Suppressor macrophage treated with lipopolysaccharide for 1 hour (primary cell): ENCODE results near the gene BBX.

Experiments
- DNase-seq, 3 donors: peaks; one replicate each; pipeline ENCODE4 v3.0.0-alpha.2; 2020 to 2022

Gene BBX

DNA sequence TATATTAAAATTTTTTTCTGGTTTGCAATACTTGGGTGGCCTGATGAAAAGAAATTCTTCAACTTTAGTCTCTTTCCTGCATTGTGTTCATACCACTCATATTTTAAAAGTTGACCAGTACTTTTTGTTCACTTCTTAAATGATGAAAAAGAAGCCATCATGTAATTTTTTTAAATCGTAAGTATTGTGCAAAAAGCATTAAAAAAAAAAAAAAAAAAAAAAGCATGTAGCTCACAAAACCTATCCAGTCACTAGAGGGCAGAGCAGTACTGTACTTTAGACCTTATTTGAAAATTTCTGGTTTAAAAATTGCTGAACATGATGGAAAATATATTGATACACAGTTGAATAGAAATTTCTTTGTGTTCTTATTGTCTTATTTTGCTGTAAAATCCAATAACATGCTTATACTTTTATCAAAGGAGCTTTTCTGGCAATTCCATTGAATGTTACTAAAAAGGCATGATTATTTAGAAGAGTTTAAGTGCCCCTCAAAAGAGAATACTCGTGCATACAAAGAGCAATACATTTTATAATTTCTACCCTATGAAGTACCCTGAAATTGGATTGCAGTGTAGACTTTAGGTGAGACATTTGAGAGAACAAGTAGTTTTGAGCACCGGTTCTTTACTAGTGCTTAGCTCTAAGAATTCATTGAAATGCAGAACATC lies 137.7 kb downstream of the BBX start:
- peak; percentile 63 to 77 (median 75) for DNase-seq

DNA sequence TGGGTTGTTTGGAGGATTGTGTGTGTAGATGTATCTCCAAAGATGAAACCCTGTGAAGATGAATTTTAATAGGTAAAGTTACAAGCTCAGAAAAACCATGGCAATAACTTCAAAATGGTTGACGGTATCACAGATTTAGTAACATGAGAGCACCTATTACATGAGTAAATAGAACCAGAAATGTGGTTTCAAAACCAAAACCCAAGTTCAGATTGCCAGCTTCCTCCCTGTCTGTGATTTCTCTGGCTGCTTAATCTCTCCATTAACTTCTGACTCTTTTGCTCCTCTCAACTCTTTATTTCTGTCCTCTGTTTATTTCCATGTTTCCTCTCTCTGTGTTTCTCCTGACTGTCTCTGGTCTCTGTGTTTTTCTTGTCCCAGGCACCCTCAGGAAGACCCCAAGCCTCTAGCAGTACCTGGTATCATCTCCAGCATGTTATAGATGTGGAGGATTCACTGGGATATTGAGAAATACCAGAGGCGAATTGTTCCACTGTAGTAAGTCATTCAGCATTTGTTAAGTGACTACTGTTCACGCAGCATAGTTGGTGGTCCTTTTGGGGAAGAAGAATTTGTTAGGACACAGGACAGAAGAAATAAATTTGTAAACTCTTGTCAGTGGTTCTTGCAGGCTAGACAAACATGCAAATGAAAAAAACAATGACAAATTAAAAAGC lies 138.8 kb downstream of the BBX start:
- peak; percentile 13 to 56 (median 51) for DNase-seq

DNA sequence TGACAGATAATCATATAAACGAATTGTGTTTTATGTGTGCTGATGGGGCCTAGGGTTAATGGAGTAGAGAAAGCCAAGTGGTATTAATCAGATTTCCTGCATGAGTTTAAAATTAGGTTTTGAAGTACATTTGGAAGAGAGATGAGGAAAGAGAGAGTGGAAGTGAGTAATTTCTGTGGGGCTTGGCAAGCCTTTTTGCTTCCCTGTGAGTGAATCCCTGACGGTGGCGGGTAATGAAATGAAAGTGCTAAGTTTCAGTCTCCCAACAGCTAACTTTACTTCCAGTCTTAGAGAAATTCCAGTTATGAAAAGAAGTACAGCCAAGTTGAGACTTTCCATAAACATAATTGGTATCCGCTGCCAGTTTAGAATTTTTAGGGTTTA lies 139.4 kb downstream of the BBX start:
- DNase-seq, result peak; percentile 76 to 88 (median 88)

DNA sequence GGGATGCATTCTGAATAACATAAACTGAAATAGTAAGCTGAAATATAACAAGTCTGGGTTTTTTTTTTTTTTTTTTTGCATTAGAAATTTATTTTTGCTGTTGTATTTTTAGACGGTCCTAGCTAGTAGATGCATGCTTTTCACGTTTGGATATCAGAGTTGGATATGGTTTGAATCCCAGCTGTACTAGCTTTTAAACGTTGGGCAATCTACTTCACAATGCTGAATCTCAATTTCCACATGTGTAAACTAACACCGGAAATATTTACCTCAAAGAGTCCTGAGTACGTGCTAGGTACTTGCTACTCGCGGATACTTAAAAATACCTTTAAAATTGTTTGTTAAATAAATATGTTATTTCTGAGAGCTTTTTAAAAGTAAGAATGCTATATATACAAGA lies 139.8 kb downstream of the BBX start:
- DNase-seq, result no peak

DNA sequence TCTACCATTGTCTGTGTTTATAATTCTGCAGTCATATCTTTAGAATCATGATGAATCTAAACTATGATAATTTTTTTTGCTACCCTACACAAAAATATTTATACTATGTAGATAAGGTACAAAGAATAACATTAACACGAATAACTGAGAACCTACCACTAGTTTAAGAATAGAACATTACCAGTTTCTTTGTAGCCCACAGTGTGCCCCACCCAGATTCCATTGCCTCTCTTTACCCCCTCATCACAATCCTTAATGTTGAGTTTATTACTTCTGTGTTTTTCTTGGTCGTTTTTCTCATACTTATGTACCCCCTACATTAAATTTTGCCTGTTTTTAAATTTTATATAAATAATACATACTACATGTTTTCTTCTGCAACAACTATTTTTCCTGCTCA lies 140.5 kb downstream of the BBX start:
- DNase-seq, result no peak

DNA sequence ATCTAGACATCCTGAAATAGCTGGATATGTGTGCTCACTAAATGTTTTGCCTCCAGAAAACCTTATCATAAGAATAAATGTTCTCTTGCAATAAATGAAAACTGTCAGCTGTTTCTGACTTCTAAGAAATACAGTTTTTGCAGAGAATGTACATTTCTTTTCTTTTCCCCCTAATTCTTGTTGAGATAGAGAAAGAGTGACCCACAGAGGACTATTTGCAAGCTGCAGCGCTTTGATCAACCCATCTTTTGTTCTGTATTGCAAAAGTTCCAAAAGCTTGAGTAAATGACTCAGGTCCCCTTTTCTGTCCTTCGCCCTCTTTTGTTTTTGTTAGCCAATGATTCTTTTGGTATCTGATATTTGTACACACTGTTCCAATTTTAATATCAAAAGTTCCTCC lies 141.9 kb downstream of the BBX start:
- no peak for DNase-seq

DNA sequence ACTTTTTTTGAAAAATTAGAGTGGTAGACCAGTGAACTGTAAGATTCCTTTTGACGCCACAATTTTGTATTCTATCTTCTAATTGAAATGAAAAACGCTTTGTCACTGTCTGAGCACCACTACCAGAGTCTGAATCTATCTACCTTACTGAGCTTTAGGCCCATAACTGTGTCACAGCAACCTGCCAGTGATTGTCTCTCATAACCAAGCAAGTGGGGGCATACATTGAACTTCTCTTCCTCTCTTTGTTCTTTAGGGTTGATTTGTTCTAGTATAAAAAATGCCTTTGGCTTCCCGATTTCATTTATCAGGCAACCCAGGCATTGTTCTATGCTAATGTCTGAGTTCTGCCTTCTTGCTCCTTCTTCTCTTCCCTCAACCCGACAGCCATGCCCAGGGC lies 142.6 kb downstream of the BBX start:
- DNase-seq, result no peak

DNA sequence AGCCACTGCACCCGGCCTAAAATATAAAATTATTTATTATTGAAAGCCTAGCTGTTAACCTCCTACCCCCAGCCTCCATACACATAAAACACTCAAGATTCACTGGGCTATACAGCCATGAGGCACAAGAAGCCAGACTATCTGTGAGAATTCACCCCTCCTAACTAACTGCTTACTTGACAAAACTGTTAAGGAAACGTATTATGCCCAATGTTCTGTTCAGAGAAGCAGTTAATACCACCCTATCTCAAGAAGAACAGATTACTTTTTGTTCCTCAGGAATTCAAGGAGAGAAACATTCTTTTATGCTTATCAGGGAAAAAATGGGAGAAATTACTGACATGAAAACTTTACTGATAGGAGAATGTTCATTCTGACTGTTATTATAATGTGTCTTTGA lies 144.1 kb downstream of the BBX start:
- no peak for DNase-seq

DNA sequence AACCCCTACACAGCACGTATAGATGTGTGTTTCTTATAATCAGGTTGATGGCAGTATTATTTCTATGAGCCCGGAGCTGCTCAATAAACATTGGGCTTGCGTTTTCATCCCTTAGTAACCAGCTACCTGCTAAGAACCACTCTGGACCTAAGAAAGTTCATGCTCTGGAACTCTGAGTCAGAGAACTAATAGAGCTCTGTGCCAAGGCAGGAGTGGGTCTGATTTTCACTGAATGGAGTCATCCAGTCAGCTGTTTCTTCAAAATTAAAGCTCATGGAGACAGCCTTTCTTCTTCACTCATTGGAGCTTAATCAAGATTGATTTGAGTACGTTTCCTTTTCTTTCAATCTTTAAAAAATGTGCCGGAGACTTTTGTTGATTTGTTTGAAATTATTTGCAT lies 145.7 kb downstream of the BBX start:
- DNase-seq, result no peak

DNA sequence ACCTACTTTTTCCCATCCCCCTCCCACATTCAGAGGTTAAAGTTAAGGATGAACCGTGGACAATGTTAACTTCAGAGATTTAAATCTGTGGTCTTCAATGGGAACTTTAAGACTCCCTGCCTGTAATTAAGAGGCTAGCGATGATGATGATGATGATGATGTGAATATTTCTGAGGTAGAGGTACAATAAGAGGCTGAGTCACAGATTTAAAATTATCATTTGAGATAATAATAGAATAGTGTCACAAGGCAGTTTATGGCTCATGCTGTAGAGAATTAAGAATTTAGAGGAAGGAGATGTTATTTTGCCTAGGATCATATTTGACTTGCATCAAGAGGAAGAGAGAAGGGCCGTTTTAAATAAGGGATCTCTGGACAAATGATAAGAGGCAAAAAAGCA lies 146.2 kb downstream of the BBX start:
- peak in 1 of 3 donors; percentile 14 for DNase-seq

DNA sequence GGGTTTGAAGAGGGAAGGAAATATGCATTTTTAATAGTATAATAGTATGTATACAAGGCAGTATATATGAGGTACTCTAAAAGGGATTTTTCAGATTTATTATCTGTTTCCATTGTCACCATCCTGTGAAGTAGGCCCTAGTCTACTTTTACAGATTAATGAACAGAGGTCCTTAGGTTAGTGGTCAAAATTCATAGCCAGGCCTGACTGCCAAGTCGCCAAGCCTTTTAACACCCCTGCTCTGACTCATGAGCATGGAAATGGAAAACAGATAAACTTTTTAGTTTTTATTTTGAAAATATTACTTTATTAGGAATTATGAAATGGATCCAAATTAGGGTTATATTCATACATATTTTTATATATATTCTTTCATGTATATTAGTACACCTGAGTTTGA lies 146.9 kb downstream of the BBX start:
- DNase-seq, result no peak

DNA sequence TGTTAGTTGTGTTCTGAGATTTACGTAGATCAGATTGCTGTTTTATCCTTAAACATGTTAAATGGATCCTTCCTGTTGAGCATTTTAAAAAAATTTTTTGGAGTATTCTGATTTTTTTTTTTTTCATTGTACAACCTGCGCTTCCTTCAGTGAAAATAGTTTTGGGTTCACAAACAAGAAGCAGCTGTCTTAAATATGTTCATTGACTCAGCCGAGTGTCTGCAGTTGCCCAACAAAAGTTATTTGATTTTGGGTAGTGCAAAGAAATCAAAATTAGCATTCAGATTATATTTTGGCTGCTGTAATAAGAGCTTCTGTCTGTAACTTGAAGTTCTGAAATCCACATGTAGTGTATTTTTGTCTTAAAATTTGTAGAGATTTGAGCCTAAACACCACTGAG lies 148.2 kb downstream of the BBX start:
- no peak for DNase-seq

DNA sequence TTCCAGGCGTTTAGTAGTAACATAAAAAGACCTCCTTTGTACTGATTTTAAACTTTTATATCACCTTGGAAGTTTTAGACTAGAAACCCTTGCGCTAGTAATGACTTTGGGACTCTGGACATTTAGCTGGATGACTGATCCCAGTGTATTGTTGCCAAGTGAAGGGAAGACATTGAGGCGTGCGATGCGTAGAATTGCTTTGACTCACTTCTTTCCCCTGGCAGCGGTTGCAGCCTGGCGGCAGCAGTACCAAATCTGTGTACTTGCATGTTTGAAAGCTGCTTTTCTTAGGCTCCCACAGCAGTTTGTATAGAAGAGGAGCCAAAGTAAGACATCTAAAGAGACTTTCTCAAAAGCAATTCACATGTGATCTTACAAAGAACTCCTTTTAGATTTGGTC lies 151.6 kb downstream of the BBX start:
- DNase-seq, result no peak

DNA sequence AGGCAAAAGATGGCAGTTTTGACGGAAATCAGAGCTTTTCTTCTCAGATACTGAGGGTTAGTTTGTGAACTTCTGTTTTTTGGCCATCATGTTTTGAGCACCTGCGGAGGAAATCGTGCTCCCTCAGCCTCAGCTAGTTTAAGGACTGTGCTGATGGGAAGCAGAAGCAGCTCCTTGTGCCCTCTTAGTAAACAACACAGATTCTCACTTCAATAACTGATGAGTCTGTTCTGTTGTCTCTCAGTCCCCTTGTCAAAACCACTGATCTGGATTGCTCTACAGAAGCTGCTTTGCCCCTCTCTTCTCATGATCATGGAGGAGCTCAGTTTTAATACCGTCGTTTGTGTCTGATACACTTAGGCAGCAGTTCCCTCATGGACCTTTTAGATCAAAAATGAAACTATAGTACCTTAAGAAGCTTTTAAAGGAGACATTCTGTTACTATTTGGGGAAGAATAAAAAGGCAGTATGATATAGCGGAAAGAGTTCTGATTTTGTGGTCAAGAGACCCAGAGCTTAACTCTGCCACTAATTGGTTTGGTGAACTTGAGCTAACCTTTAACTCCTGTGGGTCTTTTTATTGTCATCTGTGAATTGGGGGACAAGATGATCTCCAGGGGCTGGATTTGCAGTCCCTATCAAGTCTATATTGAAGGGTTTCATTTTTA lies 152.6 kb downstream of the BBX start:
- DNase-seq, result no peak

DNA sequence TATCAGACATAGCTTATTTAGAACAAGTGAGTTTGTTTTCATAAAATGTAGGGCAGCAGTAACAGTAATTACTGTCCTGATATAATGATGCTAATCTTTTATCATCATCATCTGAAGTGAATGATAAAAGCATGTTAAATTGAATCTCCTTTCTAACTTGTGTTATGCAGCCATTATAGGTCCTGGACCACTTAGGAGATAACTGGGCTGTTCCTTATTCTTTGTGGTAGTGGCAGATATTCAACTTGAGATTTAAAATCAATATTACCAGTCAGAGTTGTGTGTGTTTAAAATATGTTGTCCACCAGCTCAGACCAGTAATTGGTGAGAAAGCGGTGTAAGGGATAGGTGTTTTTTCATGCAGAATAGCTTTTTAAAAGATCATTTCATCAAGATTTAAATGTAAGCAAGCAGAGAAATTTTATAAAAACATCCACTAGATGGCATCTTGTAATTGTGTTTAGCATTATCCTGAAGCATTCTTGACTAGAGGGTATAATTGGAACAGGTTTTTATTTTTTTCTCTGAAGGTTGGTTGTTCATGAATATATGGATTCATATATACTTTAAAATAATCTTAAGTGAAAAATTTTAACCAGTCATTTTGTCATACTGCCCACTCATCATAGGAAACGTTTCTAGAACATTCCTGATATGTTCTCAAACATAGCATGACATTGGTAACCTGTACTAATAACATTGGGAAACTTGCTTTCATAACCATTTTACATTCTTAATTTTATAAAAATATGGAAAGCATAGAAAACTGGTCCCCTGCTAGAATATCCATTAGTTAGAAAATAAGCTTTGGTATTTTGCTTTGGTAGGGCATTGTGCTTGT lies 153.9 kb downstream of the BBX start:
- peak; percentile 22 to 76 (median 75) for DNase-seq

DNA sequence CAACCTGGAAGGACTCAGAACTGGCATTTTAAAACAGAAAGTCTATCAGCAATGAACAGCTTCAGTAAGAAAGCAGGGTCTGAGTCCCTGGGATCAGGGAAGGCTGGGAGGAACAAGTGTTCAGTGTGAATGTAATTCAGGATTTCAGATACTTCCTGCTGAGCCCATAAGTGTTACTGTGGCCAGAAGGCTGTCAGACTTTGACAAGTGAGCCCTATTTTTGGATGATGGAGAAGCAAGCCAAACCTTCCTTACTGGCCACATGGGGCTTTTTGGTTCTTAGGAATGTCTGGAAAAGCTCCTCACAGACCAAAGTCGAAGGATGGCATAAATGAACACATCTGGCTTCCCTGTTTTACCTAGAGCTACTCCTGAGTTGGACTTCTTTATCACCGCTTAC lies 157.2 kb downstream of the BBX start:
- peak; percentile 15 to 38 (median 31) for DNase-seq

DNA sequence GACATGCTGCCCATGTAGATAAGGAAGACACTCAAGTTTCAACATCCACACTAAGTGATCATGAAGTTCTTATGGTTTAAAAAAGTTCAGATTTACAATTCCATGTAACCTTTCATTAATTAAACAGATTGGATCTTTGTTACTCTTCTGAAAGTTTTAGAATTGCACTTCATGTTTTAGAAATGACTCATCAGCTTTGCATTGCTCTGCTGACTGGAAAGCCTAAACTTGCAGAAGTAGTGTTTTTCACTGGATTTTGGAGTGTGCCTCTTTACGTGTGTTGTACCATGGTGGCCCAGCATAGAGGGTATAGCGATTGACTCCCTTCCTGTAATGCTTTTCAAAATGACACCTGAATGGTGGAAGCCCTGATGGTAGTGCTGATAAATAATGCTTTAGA lies 157.9 kb downstream of the BBX start:
- DNase-seq, result peak; percentile 38 to 66 (median 64)

DNA sequence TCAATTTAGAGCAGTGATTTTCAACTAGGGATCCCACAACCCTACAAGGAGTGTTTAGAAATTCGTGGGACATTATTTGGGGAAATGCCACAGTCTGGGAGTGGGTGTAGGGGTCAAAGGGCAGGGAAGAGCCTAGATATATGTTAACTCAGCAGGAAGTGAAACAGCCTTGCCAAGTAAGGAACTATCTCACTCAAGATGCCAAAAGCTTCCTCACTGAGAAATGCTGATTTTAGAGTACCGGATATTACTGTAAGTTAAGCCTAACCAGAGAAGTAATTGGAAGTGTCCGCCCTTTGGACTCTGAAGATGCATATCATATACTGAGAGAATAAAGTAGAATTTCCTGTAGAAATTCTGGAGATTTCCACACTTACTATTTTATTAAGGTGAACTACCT lies 158.6 kb downstream of the BBX start:
- peak; percentile 71 to 84 (median 78) for DNase-seq

DNA sequence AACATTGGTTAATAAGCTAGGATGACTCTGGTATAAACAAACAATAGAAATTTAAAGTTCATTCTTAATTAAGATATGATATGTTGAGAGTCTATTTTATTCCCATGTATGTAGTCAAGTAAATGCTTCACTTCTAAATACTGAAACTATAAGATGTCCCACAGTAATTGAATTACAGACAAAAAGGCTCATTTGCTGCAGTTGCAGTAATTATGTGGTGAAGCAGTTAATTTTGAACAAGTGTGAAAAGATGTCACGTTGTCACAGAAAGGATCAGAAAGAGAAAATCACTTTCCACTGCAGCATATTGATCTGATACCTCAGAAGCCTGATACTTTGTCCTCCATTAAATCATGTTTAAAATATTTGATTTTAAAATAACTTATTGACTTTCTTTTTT lies 159.8 kb downstream of the BBX start:
- no peak for DNase-seq

DNA sequence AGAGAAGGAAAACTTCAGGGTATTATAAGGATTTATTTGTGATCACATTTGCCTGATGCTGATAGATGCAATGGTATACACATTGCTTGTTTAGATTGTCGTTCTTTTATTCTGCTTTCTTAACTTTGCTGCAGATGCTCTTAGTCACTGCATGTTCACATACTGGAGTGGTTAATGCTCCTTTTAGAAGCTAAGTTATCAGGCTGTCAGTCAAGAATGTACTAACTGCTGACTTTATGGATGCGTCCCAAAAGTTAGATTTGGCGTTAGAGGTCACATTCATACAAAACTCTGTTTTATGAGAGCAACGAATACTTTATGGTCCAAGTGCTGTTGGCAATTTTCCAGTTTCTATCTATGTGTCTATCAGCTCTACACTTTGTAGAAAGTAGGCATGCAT lies 160.7 kb downstream of the BBX start:
- DNase-seq, result no peak

DNA sequence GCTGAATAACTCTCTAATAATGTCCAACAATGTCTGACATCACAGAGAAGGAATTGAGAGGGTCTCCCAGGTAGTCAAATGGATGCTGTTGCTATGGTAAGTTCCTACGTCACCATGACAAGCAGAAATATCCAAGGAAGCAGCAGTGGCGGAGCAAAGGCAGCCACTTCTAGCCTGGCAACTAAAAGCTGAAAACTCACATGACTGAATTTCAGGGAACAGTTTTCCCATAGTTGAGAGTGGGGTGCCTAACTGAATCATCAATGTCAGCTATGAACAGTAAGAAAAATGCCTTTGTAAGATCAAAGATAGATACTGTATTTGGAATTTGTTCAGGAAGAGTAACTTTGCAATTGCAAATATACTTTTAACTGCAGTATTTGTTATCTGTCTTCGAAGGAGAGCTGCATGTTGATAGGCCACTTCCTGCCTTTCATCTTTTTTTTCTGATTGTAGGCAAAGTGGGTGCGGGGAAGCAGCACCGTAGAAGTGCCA lies 161.7 kb downstream of the BBX start:
- no peak for DNase-seq

DNA sequence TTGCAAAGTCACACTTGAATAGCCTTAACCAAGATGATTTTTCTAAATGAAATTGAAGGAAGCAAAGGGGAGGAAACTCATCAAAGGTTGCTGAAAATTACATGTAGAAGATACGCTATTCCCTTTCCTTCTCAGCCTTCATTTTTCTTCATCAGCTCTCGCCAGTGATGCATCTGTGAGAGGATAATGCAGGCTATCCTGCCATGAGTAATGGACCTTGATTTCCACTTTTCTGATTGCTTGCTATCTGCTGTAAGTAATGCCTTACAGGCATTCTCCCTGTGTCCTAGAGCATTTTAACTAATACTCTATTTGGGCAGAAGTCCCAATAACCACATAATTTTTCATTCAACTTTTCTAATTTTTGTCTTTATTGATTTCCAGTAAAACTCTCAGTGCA lies 162.6 kb downstream of the BBX start:
- no peak for DNase-seq

DNA sequence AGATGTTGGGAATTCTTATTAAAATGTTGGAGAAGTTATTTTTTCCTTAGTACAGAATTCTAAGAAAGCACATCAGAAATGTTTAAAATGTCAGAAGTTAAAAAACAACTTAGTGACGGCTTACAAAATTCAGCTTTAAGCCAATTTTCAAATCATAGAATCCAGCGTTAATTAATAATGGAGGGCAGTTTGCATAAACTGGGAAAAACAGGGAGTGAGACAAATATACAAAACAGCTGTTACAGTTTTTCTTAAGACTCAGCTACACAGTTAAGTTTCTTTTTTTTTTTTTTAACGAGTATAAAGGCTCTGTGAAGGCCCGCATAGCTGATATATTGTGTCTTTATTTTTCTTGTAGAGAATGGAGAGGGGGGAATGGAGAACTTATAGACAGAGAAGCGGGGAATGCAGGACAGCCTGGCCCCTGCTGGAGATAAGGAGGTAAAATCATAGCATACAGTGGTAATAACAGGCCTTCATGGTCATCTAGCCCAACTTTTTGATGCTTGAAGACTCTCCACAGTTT lies 164.4 kb downstream of the BBX start:
- no peak for DNase-seq
